PC-9 (cell line): ENCODE results near the gene CUX1.
"Not testable (repeated sequence)": the region's sequence is repeated elsewhere in the genome, so short reads cannot be mapped to it uniquely, and the experiment has no call there.

Experiments used
- EZH2 ChIP-seq: fragments of 200-600 bp; sonication (generic); IDR thresholded peaks from 2 replicates; pipeline ENCODE4 v1.8.0; 2017; ENCODE audit warnings: antibody characterized with exemption, low read depth
- TF ChIP-seq, protein P1 (sequence below): fragments of 200-600 bp; sonication (generic); conservative IDR thresholded peaks from 2 replicates; pipeline ENCODE4 v1.6.1; 2017; ENCODE audit warnings: mixed run types, antibody characterized with exemption, mild to moderate bottlenecking, moderate library complexity

DNA sequence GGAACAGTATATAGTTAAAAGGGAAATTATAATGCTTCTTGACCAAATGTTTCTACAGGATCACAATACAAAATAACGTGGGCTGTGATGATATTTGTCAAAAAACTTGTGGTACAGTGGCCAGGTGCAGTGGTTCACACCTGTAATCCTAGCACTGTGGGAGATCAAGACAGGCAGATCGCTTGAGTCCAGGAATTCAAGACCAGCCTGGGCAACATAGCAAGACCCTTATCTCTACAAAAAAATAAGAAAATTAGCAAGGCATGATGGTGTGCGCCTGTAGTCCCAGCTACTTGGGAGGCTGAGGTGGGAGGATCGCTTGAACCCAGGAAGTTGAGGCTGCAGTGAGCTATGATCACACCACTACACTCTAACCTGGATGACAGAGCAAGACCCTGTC lies 208.4 kb downstream of the CUX1 start:
- TF ChIP-seq, protein P1, sequence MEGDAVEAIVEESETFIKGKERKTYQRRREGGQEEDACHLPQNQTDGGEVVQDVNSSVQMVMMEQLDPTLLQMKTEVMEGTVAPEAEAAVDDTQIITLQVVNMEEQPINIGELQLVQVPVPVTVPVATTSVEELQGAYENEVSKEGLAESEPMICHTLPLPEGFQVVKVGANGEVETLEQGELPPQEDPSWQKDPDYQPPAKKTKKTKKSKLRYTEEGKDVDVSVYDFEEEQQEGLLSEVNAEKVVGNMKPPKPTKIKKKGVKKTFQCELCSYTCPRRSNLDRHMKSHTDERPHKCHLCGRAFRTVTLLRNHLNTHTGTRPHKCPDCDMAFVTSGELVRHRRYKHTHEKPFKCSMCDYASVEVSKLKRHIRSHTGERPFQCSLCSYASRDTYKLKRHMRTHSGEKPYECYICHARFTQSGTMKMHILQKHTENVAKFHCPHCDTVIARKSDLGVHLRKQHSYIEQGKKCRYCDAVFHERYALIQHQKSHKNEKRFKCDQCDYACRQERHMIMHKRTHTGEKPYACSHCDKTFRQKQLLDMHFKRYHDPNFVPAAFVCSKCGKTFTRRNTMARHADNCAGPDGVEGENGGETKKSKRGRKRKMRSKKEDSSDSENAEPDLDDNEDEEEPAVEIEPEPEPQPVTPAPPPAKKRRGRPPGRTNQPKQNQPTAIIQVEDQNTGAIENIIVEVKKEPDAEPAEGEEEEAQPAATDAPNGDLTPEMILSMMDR, result not testable (repeated sequence)
- TF ChIP-seq EZH2, result not testable (repeated sequence)
